ENCODE data around the gene EIF3B. TPM values are rescaled to one million over a fixed set of nuclear protein-coding genes. Genes with fewer than 3 reads are reported as not detected.
"Not testable (repeated sequence)": the region's sequence is repeated elsewhere in the genome, so short reads cannot be mapped to it uniquely, and the experiment has no call there.

Gene EIF3B
- total RNA-seq, 2 experiments from 2014 or later, result 181 to 225 TPM

DNA sequence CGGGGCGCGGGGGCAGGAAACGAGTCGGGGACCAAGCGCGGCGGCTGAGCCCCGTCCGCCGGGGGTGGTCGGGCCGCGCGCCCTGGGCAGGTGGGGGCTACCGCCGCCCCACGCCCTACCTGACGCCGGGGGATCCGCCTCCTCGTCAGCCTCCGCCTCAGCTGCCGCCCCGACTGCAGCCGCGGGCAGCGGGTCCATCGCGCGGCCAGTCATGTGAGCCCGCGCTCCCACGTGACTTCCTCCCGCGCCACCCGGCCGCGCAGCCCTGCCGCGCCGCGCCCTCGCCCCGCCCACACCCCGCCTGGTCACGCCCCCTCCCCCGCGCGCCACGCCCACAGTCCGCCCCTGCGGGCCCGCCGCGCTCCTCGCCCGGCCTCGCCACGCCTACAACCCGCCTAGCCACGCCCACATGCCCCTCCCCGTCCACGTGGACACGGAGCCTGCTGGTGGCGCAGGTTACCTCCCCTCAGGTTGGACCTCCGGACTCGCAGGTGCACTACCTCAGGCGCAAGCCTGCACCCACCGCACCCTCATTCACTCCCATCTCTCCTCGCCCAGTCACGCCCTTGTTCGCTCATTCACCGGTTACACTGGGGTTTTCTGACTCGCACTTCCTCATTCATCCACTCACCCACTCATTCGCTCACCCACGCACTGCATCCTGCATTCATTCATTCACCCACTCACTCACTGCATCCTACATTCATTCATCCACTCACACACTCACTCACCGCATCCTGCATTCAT is 40.2 kb upstream of the EIF3B start, which contains the start of gene SNX8:
TSS of gene SNX8 (minus strand) at position 233 of the 747 bp plus-strand sequence. CDS start at position 213, 20 bp downstream.
- H3K27ac ChIP-seq (ENCODE audit: low read depth, low read length, poor library complexity, severe bottlenecking), result peak within 1 kb of the TSS; percentile 22
- CTCF ChIA-PET (ENCODE audit: unreplicated experiment), result no interaction called here

DNA sequence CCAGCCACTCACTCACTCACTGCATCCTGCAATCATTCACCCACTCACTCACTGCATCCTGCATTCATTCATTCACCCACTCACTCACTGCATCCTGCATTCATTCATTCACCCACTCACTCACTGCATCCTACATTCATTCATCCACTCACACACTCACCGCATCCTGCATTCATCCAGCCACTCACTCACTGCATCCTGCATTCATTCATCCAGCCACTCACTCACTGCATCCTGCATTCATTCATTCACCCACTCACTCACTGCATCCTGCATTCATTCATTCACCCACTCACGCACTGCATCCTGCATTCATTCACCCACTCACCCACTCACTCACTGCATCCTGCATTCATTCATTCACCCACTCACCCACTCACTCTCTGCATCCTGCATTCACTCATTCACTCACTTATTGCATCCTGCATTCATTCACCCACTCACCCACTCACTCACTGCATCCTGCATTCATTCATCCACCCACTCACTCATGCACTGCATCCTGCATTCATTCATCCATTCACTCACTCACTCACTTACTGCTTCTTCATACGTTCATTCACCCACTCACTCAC is 39.6 kb upstream of the EIF3B start:
- H3K9me3 ChIP-seq (ENCODE audit: low read length); POLR2A ChIA-PET; H3K27ac ChIP-seq (ENCODE audit: low read depth, low read length, poor library complexity, severe bottlenecking); DNase-seq (ENCODE audit: low spot score); H3K36me3 ChIP-seq (ENCODE audit: insufficient read depth, low read length); H4K20me1 ChIP-seq (ENCODE audit: insufficient read depth, low read length); BruUV-seq (replicated peaks); CTCF ChIA-PET (ENCODE audit: unreplicated experiment); H3K9me2 ChIP-seq (ENCODE audit: insufficient read depth, low read length): not testable (repeated sequence)
- H2AFZ ChIP-seq (ENCODE audit: low read length), result peak overlapping the region; percentile 24; the same call in 1 of the 2 replicates
- H3K4me1 ChIP-seq (ENCODE audit: insufficient read depth, low read length, poor library complexity, severe bottlenecking), result peaks cover 43% of the 10 kb centered on the region
- H3K4me2 ChIP-seq (ENCODE audit: low read length), result peak overlapping the region; percentile 51
- H3K79me2 ChIP-seq (ENCODE audit: insufficient read depth, low read depth, low read length), result peaks cover 31% of the 10 kb centered on the region; the same call in 1 of the 2 replicates
- intact Hi-C loops (cut with micrococcal nuclease; ENCODE audit: unreplicated experiment), result loop anchor here (5.0 kb wide), 1 partner anchor 87 kb away; the partner anchor contains the start of gene CHST12
- peak overlapping the region; percentile 97 for H3K4me3 ChIP-seq (ENCODE audit: low read depth, low read length, poor library complexity, severe bottlenecking)

More for the DNA sequence above, 40.2 kb upstream of the EIF3B start, which contains the start of gene SNX8:
- Histone ChIP-seq H3K79me2 (ENCODE audit: insufficient read depth, low read depth, low read length) (peaks cover 36% of the 10 kb centered on the region; the same call in 1 of the 2 replicates), H4K20me1 (ENCODE audit: insufficient read depth, low read length) (no peaks in the 10 kb centered on the region), H2AFZ (ENCODE audit: low read length) (peak within 1 kb of the TSS; percentile 74), H3K4me1 (ENCODE audit: insufficient read depth, low read length, poor library complexity, severe bottlenecking) (peaks cover 43% of the 10 kb centered on the region), H3K9me2 (ENCODE audit: insufficient read depth, low read length) (no peaks in the 10 kb centered on the region), H3K9me3 (ENCODE audit: low read length) (no peaks in the 10 kb centered on the region), H3K36me3 (ENCODE audit: insufficient read depth, low read length) (peaks cover 9% of the 10 kb centered on the region), H3K4me2 (ENCODE audit: low read length) (peak within 1 kb of the TSS; percentile 92), H3K4me3 (ENCODE audit: low read depth, low read length, poor library complexity, severe bottlenecking) (peak within 1 kb of the TSS; percentile 97)
- peak; percentile 86 for DNase-seq (ENCODE audit: low spot score)
- intact Hi-C loops (cut with micrococcal nuclease; ENCODE audit: unreplicated experiment), result loop anchor here (5.0 kb wide), 1 partner anchor 88 kb away; the partner anchor contains the start of gene CHST12
- TF ChIP-seq, protein P1, sequence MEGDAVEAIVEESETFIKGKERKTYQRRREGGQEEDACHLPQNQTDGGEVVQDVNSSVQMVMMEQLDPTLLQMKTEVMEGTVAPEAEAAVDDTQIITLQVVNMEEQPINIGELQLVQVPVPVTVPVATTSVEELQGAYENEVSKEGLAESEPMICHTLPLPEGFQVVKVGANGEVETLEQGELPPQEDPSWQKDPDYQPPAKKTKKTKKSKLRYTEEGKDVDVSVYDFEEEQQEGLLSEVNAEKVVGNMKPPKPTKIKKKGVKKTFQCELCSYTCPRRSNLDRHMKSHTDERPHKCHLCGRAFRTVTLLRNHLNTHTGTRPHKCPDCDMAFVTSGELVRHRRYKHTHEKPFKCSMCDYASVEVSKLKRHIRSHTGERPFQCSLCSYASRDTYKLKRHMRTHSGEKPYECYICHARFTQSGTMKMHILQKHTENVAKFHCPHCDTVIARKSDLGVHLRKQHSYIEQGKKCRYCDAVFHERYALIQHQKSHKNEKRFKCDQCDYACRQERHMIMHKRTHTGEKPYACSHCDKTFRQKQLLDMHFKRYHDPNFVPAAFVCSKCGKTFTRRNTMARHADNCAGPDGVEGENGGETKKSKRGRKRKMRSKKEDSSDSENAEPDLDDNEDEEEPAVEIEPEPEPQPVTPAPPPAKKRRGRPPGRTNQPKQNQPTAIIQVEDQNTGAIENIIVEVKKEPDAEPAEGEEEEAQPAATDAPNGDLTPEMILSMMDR (conservative IDR thresholded peaks at IDR 0.05; ENCODE audit: low read length), result no peak
- no peak for TF ChIP-seq EZH2phosphoT487 (IDR thresholded peaks at IDR 0.05; ENCODE audit: borderline replicate concordance, low read depth, low read length)
- POLR2A ChIA-PET, result no interaction called here
- no TSS peak for BruUV-seq (replicated peaks)

DNA sequence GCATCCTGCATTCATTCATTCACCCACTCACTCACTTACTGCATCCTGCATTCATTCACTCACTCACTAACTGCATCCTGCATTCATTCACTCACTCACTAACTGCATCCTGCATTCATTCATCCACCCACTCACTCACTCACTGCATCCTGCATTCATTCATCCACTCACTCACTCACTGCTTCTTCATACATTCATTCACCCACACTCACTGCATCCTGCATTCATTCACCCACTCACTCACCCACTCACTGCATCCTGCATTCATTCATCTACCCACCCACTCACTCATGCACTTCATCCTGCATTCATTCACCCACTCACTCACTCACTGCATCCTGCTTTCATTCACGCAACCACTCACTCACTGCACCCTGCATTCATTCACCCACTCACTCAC is 38.8 kb upstream of the EIF3B start:
- ChIA-PET CTCF (ENCODE audit: unreplicated experiment) (no interaction called here), POLR2A (no interaction called here)
- H3K27ac ChIP-seq (ENCODE audit: low read depth, low read length, poor library complexity, severe bottlenecking), result no peak overlapping the region
- TF ChIP-seq, protein P1 (conservative IDR thresholded peaks at IDR 0.05; ENCODE audit: low read length), result no peak
- TF ChIP-seq EZH2phosphoT487 (IDR thresholded peaks at IDR 0.05; ENCODE audit: borderline replicate concordance, low read depth, low read length), result no peak
- H3K36me3 ChIP-seq (ENCODE audit: insufficient read depth, low read length), result no peaks in the 10 kb centered on the region
- no peaks in the 10 kb centered on the region for H3K9me3 ChIP-seq (ENCODE audit: low read length)
- H3K9me2 ChIP-seq (ENCODE audit: insufficient read depth, low read length), result no peaks in the 10 kb centered on the region
- no peak for DNase-seq (ENCODE audit: low spot score)
- peaks cover 36% of the 10 kb centered on the region for H3K4me1 ChIP-seq (ENCODE audit: insufficient read depth, low read length, poor library complexity, severe bottlenecking)
- intact Hi-C loops (cut with micrococcal nuclease; ENCODE audit: unreplicated experiment), result no loop called here
- H2AFZ ChIP-seq (ENCODE audit: low read length), result no peak overlapping the region
- peaks cover 24% of the 10 kb centered on the region; the same call in 1 of the 2 replicates for H3K79me2 ChIP-seq (ENCODE audit: insufficient read depth, low read depth, low read length)
- H3K4me3 ChIP-seq (ENCODE audit: low read depth, low read length, poor library complexity, severe bottlenecking), result no peak overlapping the region
- no peaks in the 10 kb centered on the region for H4K20me1 ChIP-seq (ENCODE audit: insufficient read depth, low read length)
- BruUV-seq (replicated peaks), result no TSS peak
- no peak overlapping the region for H3K4me2 ChIP-seq (ENCODE audit: low read length)

Measured in OCI-LY7 (cell line).